ENCODE results near the gene FNDC4.

The FNDC4 gene

DNA sequence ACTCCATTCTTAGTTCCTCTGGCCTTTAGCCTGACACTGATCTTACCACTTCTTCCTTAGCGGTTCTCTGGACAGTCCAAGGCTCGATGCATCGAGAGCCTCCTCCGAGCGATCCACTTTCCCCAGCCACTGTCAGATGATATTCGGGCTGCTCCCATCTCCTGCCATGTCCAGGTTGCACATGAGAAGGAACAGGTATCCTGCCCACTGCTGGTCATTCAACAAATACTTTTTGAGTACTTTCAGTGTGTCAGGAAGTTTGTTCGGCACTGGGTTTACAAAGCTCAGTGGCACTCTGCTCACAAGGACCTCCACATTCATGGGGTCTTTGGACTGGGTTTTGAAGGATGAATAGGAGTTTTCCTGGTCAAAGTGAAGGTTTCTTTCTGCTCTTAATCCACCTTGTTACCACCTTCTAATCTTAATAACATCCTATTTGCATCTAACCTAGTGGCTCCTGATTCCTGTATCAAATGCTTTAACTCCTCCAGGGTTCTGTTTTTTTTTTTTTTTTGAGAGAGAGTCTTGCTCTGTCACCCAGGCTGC, 27.5 kb upstream of the FNDC4 start:
- no peaks in the 10 kb centered on the region for H3K27me3 ChIP-seq (ENCODE audit: insufficient read depth, low read length, poor library complexity, severe bottlenecking)
- H3K4me1 ChIP-seq (ENCODE audit: insufficient read depth, low read length, poor library complexity, severe bottlenecking): no peaks in the 10 kb centered on the region
- H3F3A ChIP-seq (ENCODE audit: low read depth): no peaks in the 10 kb centered on the region
- H3K9me2 ChIP-seq (replicated peaks; ENCODE audit: low read depth, low read length): no peaks in the 10 kb centered on the region
- H4K20me1 ChIP-seq (ENCODE audit: insufficient read depth, low read length, poor library complexity, severe bottlenecking): no peaks in the 10 kb centered on the region
- no peak overlapping the region for H3K4me2 ChIP-seq (ENCODE audit: low read depth, low read length, poor library complexity, severe bottlenecking)
- H3K79me2 ChIP-seq (ENCODE audit: insufficient read depth, low read length): no peaks in the 10 kb centered on the region
- TF ChIP-seq EZH2phosphoT487 (IDR thresholded peaks at IDR 0.05; ENCODE audit: borderline replicate concordance): no peak
- TF ChIP-seq, protein P1, sequence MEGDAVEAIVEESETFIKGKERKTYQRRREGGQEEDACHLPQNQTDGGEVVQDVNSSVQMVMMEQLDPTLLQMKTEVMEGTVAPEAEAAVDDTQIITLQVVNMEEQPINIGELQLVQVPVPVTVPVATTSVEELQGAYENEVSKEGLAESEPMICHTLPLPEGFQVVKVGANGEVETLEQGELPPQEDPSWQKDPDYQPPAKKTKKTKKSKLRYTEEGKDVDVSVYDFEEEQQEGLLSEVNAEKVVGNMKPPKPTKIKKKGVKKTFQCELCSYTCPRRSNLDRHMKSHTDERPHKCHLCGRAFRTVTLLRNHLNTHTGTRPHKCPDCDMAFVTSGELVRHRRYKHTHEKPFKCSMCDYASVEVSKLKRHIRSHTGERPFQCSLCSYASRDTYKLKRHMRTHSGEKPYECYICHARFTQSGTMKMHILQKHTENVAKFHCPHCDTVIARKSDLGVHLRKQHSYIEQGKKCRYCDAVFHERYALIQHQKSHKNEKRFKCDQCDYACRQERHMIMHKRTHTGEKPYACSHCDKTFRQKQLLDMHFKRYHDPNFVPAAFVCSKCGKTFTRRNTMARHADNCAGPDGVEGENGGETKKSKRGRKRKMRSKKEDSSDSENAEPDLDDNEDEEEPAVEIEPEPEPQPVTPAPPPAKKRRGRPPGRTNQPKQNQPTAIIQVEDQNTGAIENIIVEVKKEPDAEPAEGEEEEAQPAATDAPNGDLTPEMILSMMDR (conservative IDR thresholded peaks at IDR 0.05; ENCODE audit: low read length): no peak; the same call in 1 of the 2 replicates
- no peaks in the 10 kb centered on the region for H3K9me3 ChIP-seq (ENCODE audit: insufficient read depth, low read depth, low read length)
- no peak overlapping the region for H2AFZ ChIP-seq (ENCODE audit: low read length)
- no peaks in the 10 kb centered on the region for H3K36me3 ChIP-seq (ENCODE audit: insufficient read depth, low read length)
- no peak overlapping the region for H3K4me3 ChIP-seq (ENCODE audit: low read length, poor library complexity, severe bottlenecking)
- H3K9ac ChIP-seq (ENCODE audit: low read depth, low read length, poor library complexity, severe bottlenecking): no peak overlapping the region

DNA sequence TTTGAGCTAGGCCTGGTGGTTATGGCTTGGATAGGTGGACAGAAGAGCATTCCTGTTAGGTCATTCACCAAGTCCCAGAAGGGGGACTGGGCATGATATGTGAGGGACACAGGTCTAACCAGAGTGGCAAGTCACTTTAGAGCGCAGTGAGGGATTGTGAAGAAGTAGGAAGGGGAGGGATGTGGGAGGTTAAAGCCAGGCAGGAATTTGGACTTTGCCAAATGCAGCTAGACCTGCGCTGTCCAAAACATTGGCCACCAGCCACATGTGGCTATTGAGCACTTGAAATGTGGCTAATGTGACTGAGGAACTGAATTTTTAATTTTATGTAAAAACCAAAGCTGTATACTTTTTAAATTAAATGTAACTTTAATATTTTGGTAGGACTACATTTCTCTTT, 25.3 kb upstream of the FNDC4 start:
- Histone ChIP-seq H3K4me3 (ENCODE audit: low read length, poor library complexity, severe bottlenecking) (no peak overlapping the region), H3K9ac (ENCODE audit: low read depth, low read length, poor library complexity, severe bottlenecking) (no peak overlapping the region), H4K20me1 (ENCODE audit: insufficient read depth, low read length, poor library complexity, severe bottlenecking) (no peaks in the 10 kb centered on the region), H3K79me2 (ENCODE audit: insufficient read depth, low read length) (no peaks in the 10 kb centered on the region), H3K36me3 (ENCODE audit: insufficient read depth, low read length) (no peaks in the 10 kb centered on the region), H3K4me2 (ENCODE audit: low read depth, low read length, poor library complexity, severe bottlenecking) (no peak overlapping the region), H3F3A (ENCODE audit: low read depth) (no peaks in the 10 kb centered on the region), H3K9me2 (replicated peaks; ENCODE audit: low read depth, low read length) (no peaks in the 10 kb centered on the region), H3K27me3 (ENCODE audit: insufficient read depth, low read length, poor library complexity, severe bottlenecking) (no peaks in the 10 kb centered on the region), H3K9me3 (ENCODE audit: insufficient read depth, low read depth, low read length) (no peaks in the 10 kb centered on the region), H2AFZ (ENCODE audit: low read length) (no peak overlapping the region), H3K4me1 (ENCODE audit: insufficient read depth, low read length, poor library complexity, severe bottlenecking) (no peaks in the 10 kb centered on the region)
- TF ChIP-seq, protein P1 (conservative IDR thresholded peaks at IDR 0.05; ENCODE audit: low read length): no peak
- TF ChIP-seq EZH2phosphoT487 (IDR thresholded peaks at IDR 0.05; ENCODE audit: borderline replicate concordance): no peak

DNA sequence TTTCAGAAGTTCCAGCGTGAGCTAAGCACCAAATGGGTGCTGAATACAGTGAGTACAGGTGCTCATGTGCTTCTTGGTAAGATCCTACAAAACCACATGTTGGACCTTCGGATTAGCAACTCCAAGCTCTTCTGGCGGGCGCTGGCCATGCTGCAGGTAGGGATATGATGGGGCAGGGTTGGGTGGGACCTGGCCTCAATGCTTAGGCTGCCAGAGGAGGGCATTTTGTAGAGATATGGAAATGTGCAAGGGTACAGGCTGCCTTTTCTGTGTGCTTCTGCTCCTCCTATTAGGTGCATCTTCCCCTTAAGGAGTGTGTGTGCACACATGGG, 23.7 kb upstream of the FNDC4 start:
- no peak overlapping the region for H3K9ac ChIP-seq (ENCODE audit: low read depth, low read length, poor library complexity, severe bottlenecking)
- TF ChIP-seq EZH2phosphoT487 (IDR thresholded peaks at IDR 0.05; ENCODE audit: borderline replicate concordance): no peak
- TF ChIP-seq, protein P1 (conservative IDR thresholded peaks at IDR 0.05; ENCODE audit: low read length): no peak

More for the DNA sequence above, 23.7 kb upstream of the FNDC4 start:
- Histone ChIP-seq H3K9me3 (ENCODE audit: insufficient read depth, low read depth, low read length) (no peaks in the 10 kb centered on the region), H4K20me1 (ENCODE audit: insufficient read depth, low read length, poor library complexity, severe bottlenecking) (no peaks in the 10 kb centered on the region), H3K36me3 (ENCODE audit: insufficient read depth, low read length) (no peaks in the 10 kb centered on the region), H3K9me2 (replicated peaks; ENCODE audit: low read depth, low read length) (no peaks in the 10 kb centered on the region), H2AFZ (ENCODE audit: low read length) (no peak overlapping the region), H3K27me3 (ENCODE audit: insufficient read depth, low read length, poor library complexity, severe bottlenecking) (no peaks in the 10 kb centered on the region), H3K4me3 (ENCODE audit: low read length, poor library complexity, severe bottlenecking) (no peak overlapping the region), H3F3A (ENCODE audit: low read depth) (no peaks in the 10 kb centered on the region), H3K79me2 (ENCODE audit: insufficient read depth, low read length) (no peaks in the 10 kb centered on the region), H3K4me1 (ENCODE audit: insufficient read depth, low read length, poor library complexity, severe bottlenecking) (no peaks in the 10 kb centered on the region), H3K4me2 (ENCODE audit: low read depth, low read length, poor library complexity, severe bottlenecking) (no peak overlapping the region)

All from Loucy (cell line).